Cardiac septum (tissue), 1 donor: ENCODE measurements around the gene SLC50A1. TPM values are rescaled to one million over a fixed set of nuclear protein-coding genes. Genes with fewer than 3 reads are reported as not detected.

Experiments used
- DNase-seq: peaks from one replicate; pipeline ENCODE4 v3.0.0-alpha.2; 2020; ENCODE audit warnings: low spot score
- intact Hi-C: fragments of 100-400 bp; cut with DNase I; formaldehyde crosslinking; loops from one replicate; pipeline ENCODE4 v1.14.0; 2022
- long read RNA-seq: library from polyadenylated mRNA; unstranded; transcript quantifications from one replicate; pipeline ENCODE4 v2.0.0, GENCODE V29; 2021
- total RNA-seq: library from RNA; stranded (reverse); fragmentation: NEBNext Ultra II Directional; extraction: Animal tissue kit (Norgen Biotek cat#: 25700); gene quantifications from one replicate; pipeline ENCODE4 v1.2.1, GENCODE V29; 2021
- donor health status: DM: no; HTN: no; CAD: no.

SLC50A1 gene
- 11.2 TPM for total RNA-seq
- long read RNA-seq, partial matches to known transcripts, result 3 of 18 reads
- long read RNA-seq, other reads (novel, unspliced or antisense), result 7 of 18 reads

- DNase-seq, result peak; percentile 97
- intact Hi-C loops, result loop anchor here (5.0 kb wide), 1 partner anchor 83 kb away; the partner anchor contains the start of gene ADAM15
Observed at GRCh38 chr1:155135415-155136028, at the start of gene SLC50A1. Gene SLC50A1, plus strand, starts transcription at chr1:155135852. Its CDS starts 60 bp downstream, at chr1:155135912.

GRCh38 chr1:155086128-155086741, 49.4 kb upstream of the SLC50A1 start:
- intact Hi-C loops, result loop anchor here (10.0 kb wide), 1 partner anchor 601 kb away; no protein-coding TSS in a partner anchor
- DNase-seq, result peak; percentile 85

- DNase-seq, result no peak
- intact Hi-C loops, result loop anchor here (10.0 kb wide), 1 partner anchor 602 kb away; no protein-coding TSS in a partner anchor
Observed at GRCh38 chr1:155086856-155087535, 48.7 kb upstream of the SLC50A1 start.

- intact Hi-C loops, result loop anchor here (1.0 kb wide), 1 partner anchor 77 kb away; no protein-coding TSS in a partner anchor
- peak; percentile 87 for DNase-seq
Observed at GRCh38 chr1:155091071-155092051, 44.3 kb upstream of the SLC50A1 start.

GRCh38 chr1:155092131-155092530, 43.5 kb upstream of the SLC50A1 start:
- no peak for DNase-seq
- intact Hi-C loops, result no loop called here

- intact Hi-C loops, result no loop called here
- no peak for DNase-seq
Observed at GRCh38 chr1:155092641-155093040, 43.0 kb upstream of the SLC50A1 start.

GRCh38 chr1:155093911-155094621, 41.6 kb upstream of the SLC50A1 start:
- no peak for DNase-seq
- intact Hi-C loops, result loop anchor here (1.0 to 2.0 kb wide), 2 partner anchors 33 to 73 kb away; partner anchors contain the start of gene EFNA1

- intact Hi-C loops, result loop anchor here (1.0 to 2.0 kb wide), 2 partner anchors 32 to 73 kb away; partner anchors contain the start of gene EFNA1
- no peak for DNase-seq
Observed at GRCh38 chr1:155094622-155094948, 41.1 kb upstream of the SLC50A1 start.

- intact Hi-C loops, result no loop called here
- no peak for DNase-seq
Observed at GRCh38 chr1:155099331-155099730, 36.3 kb upstream of the SLC50A1 start.

- intact Hi-C loops, result no loop called here
- DNase-seq, result no peak
Observed at GRCh38 chr1:155103325-155103724, 32.3 kb upstream of the SLC50A1 start.

GRCh38 chr1:155104605-155105534, 30.8 kb upstream of the SLC50A1 start:
- intact Hi-C loops, result no loop called here
- DNase-seq, result no peak

- no peak for DNase-seq
- intact Hi-C loops, result no loop called here
Observed at GRCh38 chr1:155105604-155106011, 30.0 kb upstream of the SLC50A1 start.

- no peak for DNase-seq
- intact Hi-C loops, result no loop called here
Observed at GRCh38 chr1:155106862-155107261, 28.8 kb upstream of the SLC50A1 start.

GRCh38 chr1:155107309-155108264, 28.1 kb upstream of the SLC50A1 start:
- intact Hi-C loops, result no loop called here
- DNase-seq, result no peak

- DNase-seq, result no peak
- intact Hi-C loops, result no loop called here
Observed at GRCh38 chr1:155108296-155108695, 27.4 kb upstream of the SLC50A1 start.

- intact Hi-C loops, result no loop called here
- DNase-seq, result no peak
Observed at GRCh38 chr1:155110381-155110780, 25.3 kb upstream of the SLC50A1 start.

GRCh38 chr1:155110826-155111225, 24.8 kb upstream of the SLC50A1 start:
- intact Hi-C loops, result no loop called here
- DNase-seq, result no peak
